A673 (cell line): ENCODE measurements around the gene RCBTB2. TPM values are rescaled to one million over a fixed set of nuclear protein-coding genes. Genes with fewer than 3 reads are reported as not detected.

Experiments used
- BruUV-seq: library from RNA; stranded (reverse); fragments of 400-500 nt; replicated peaks from 2 replicates; lab custom pipeline; 2021; lab: Mats Ljungman, UMichigan
- CTCF ChIA-PET: fragments of 300-600 bp; sonication (Branson Sonifier 250); formaldehyde crosslinking; loops from one replicate; lab custom pipeline; 2022; ENCODE audit warnings: antibody characterized with exemption; lab: Charles Lee
- POLR2A ChIA-PET: fragments of 300-600 bp; sonication (Branson Sonifier 250); formaldehyde crosslinking; loops from one replicate; lab custom pipeline; 2022; ENCODE audit warnings: antibody characterized with exemption; ENCODE audit not compliant: low non-redundant PET; lab: Charles Lee
- DNase-seq: peaks from one replicate; pipeline ENCODE4 v3.0.0-alpha.2; 2015; ENCODE audit warnings: low spot score
- H3K27ac ChIP-seq: fragments of 200-600 bp; sonication (generic); 2 replicates; pipeline ENCODE4 v1.5.1; 2016; ENCODE audit warnings: mixed run types, low read depth, mild to moderate bottlenecking, mixed read lengths, antibody characterized with exemption, low read length; ENCODE audit not compliant: poor library complexity, severe bottlenecking
- H3K27me3 ChIP-seq: fragments of 200-600 bp; sonication (generic); replicated peaks from 2 replicates; pipeline ENCODE4 v1.6.1; 2017; ENCODE audit warnings: mixed run types, low read depth, mild to moderate bottlenecking, mixed read lengths, antibody characterized with exemption, low read length; ENCODE audit not compliant: insufficient read depth, poor library complexity
- H3K36me3 ChIP-seq: fragments of 200-600 bp; sonication (generic); 2 replicates; pipeline ENCODE4 v1.6.1; 2016; ENCODE audit warnings: mixed run types, mild to moderate bottlenecking, mixed read lengths, antibody characterized with exemption, low read length; ENCODE audit not compliant: insufficient read depth, poor library complexity, severe bottlenecking
- H3K4me1 ChIP-seq: fragments of 200-600 bp; sonication (generic); 2 replicates; pipeline ENCODE4 v1.6.1; 2017; ENCODE audit warnings: mixed run types, mild to moderate bottlenecking, mixed read lengths, antibody characterized with exemption, low read length; ENCODE audit not compliant: insufficient read depth, poor library complexity, severe bottlenecking
- H3K4me3 ChIP-seq: fragments of 200-600 bp; sonication (generic); 2 replicates; pipeline ENCODE4 v1.5.1; 2016; ENCODE audit warnings: low read depth, mixed run types, mild to moderate bottlenecking, mixed read lengths, low read length; ENCODE audit not compliant: poor library complexity, severe bottlenecking
- H3K9me3 ChIP-seq: fragments of 200-600 bp; sonication (generic); 2 replicates; pipeline ENCODE4 v1.6.1; 2016; ENCODE audit warnings: mixed run types, low read depth, mild to moderate bottlenecking, mixed read lengths, antibody characterized with exemption, low read length; ENCODE audit not compliant: poor library complexity, severe bottlenecking
- CTCF ChIP-seq: fragments of 300-800, 200-600 bp; sonication (generic); conservative IDR thresholded peaks from 2 replicates; pipeline ENCODE4 v1.5.1; 2017; ENCODE audit warnings: low read depth, mild to moderate bottlenecking, antibody characterized with exemption, low read length, moderate library complexity, mixed read lengths
- EZH2 ChIP-seq: fragments of 200-600 bp; sonication (generic); IDR thresholded peaks from 2 replicates; pipeline ENCODE4 v1.6.1; 2017; ENCODE audit warnings: borderline replicate concordance, low read depth, mild to moderate bottlenecking, mixed read lengths, antibody characterized with exemption, low read length; ENCODE audit not compliant: poor library complexity, severe bottlenecking
- intact Hi-C: fragments of 100-400 bp; cut with micrococcal nuclease; formaldehyde crosslinking; loops from one replicate; pipeline ENCODE4 v1.10.0; 2022; ENCODE audit not compliant: unreplicated experiment
- total RNA-seq: library from RNA; stranded (reverse); gene quantifications from 2 replicates; pipeline ENCODE4 v1.2.3, GENCODE V29; 2021

The RCBTB2 gene
- total RNA-seq, 1 experiment from 2014 or later = 6.3 TPM

- CTCF ChIA-PET = no interaction called here
- Histone ChIP-seq H3K9me3 (no peaks in the 10 kb centered on the region), H3K27ac (no peak overlapping the region), H3K36me3 (no peaks in the 10 kb centered on the region), H3K27me3 (no peaks in the 10 kb centered on the region), H3K4me3 (no peak overlapping the region), H3K4me1 (peaks cover 19% of the 10 kb centered on the region)
- no TSS peak for BruUV-seq
- TF ChIP-seq EZH2 = no peak
- TF ChIP-seq CTCF = no peak
- DNase-seq = no peak
- intact Hi-C loops = no loop called here
- POLR2A ChIA-PET = no interaction called here
These were observed 39.7 kb downstream of the RCBTB2 start for GRCh38 chr13:48493066-48493765.

- ChIA-PET POLR2A (no interaction called here), CTCF (no interaction called here)
- TF ChIP-seq CTCF = no peak
- TF ChIP-seq EZH2 = no peak
- Histone ChIP-seq H3K9me3 (no peaks in the 10 kb centered on the region), H3K4me3 (peak overlapping the region; percentile 32), H3K4me1 (peaks cover 19% of the 10 kb centered on the region), H3K27me3 (no peaks in the 10 kb centered on the region), H3K27ac (no peak overlapping the region), H3K36me3 (no peaks in the 10 kb centered on the region)
- intact Hi-C loops = no loop called here
- no TSS peak for BruUV-seq
- DNase-seq = peak; percentile 83
These were observed 40.3 kb downstream of the RCBTB2 start for GRCh38 chr13:48492470-48493065.

- peak overlapping the region; percentile 32 for H3K4me3 ChIP-seq
- H3K9me3 ChIP-seq = no peaks in the 10 kb centered on the region
- TF ChIP-seq CTCF (no peak), EZH2 (no peak)
- H3K27me3 ChIP-seq = no peaks in the 10 kb centered on the region
- peaks cover 19% of the 10 kb centered on the region for H3K4me1 ChIP-seq
- H3K27ac ChIP-seq = no peak overlapping the region
- no peaks in the 10 kb centered on the region for H3K36me3 ChIP-seq
- DNase-seq = no peak
- ChIA-PET CTCF (no interaction called here), POLR2A (no interaction called here)
- intact Hi-C loops = no loop called here
- no TSS peak for BruUV-seq
These were observed 40.8 kb downstream of the RCBTB2 start for GRCh38 chr13:48492096-48492440.
